ENCODE data around the gene MAGEB1. TPM values are rescaled to one million over a fixed set of nuclear protein-coding genes. Genes with fewer than 3 reads are reported as not detected.

Gene MAGEB1
- total RNA-seq, result not detected
- polyA plus RNA-seq (2013, experiment 1 of 2), result not detected
- polyA plus RNA-seq (2013, experiment 2 of 2), result not detected
- 0 to 0.14 (median 0) reads per million in 172 experiments for total RNA-seq

GRCh38 chrX:30246769-30247489 lies at the start of gene MAGEB1:
MAGEB1 (plus strand) TSS chrX:30247146; CDS start chrX:30250494, 3,348 bp downstream.
- Histone ChIP-seq H3K4me3 (ENCODE audit: low read length) (no peak within 1 kb of the TSS), H3K27ac (ENCODE audit: low read depth in 1 of 2, low read length in 2 of 2) (no peak within 1 kb of the TSS), H3K36me3 (ENCODE audit: insufficient read depth, low read length) (no peaks in the 10 kb centered on the region), H3K4me1 (ENCODE audit: insufficient read depth, low read length) (no peaks in the 10 kb centered on the region), H3K9me3 (ENCODE audit: control insufficient read depth in 1 of 2, insufficient read depth in 1 of 2, low read length in 2 of 2) (peaks cover 0 to 8% of the 10 kb centered on the region in 2 experiments), H3K27me3 (ENCODE audit: control insufficient read depth in 1 of 2, insufficient read depth in 2 of 2, low read length in 2 of 2) (no peaks in the 10 kb centered on the region)
- ATAC-seq (ENCODE audit: poor library complexity), result no peak
- no peaks in the 10 kb centered on the region for H3K4me1 Mint-ChIP-seq (ENCODE audit: low read depth)
- POLR2A ChIA-PET, result no interaction called here
- H3K36me3 Mint-ChIP-seq (ENCODE audit: low read depth), result no peaks in the 10 kb centered on the region
- no peaks in the 10 kb centered on the region for H3K9me3 Mint-ChIP-seq
- TF ChIP-seq CTCF (IDR thresholded peaks at IDR 0.05), result no peak
- no peaks in the 10 kb centered on the region for H3K27me3 Mint-ChIP-seq
- no peak within 1 kb of the TSS for H3K27ac Mint-ChIP-seq
- CTCF ChIA-PET, result no interaction called here
- intact Hi-C loops (cut with DNase I, micrococcal nuclease), result no loop called here
- H3K4me3 Mint-ChIP-seq, result no peak within 1 kb of the TSS
- DNase-seq, result no peak

GRCh38 chrX:30212172-30212571 lies 34.8 kb upstream of the MAGEB1 start:
- Histone ChIP-seq H3K36me3 (ENCODE audit: insufficient read depth, low read length) (no peaks in the 10 kb centered on the region), H3K27me3 (ENCODE audit: control insufficient read depth in 1 of 2, insufficient read depth in 2 of 2, low read length in 2 of 2) (no peaks in the 10 kb centered on the region), H3K9me3 (ENCODE audit: control insufficient read depth in 1 of 2, insufficient read depth in 1 of 2, low read length in 2 of 2) (peaks cover 0 to 6% of the 10 kb centered on the region in 2 experiments), H3K4me1 (ENCODE audit: insufficient read depth, low read length) (no peaks in the 10 kb centered on the region), H3K27ac (ENCODE audit: low read depth in 1 of 2, low read length in 2 of 2) (no peak overlapping the region), H3K4me3 (ENCODE audit: low read length) (no peak overlapping the region)
- TF ChIP-seq CTCF (IDR thresholded peaks at IDR 0.05), result no peak
- intact Hi-C loops (cut with DNase I, micrococcal nuclease), result no loop called here
- no peaks in the 10 kb centered on the region for H3K27me3 Mint-ChIP-seq
- H3K9me3 Mint-ChIP-seq, result no peaks in the 10 kb centered on the region
- H3K4me3 Mint-ChIP-seq, result no peak overlapping the region
- no peak for ATAC-seq (ENCODE audit: poor library complexity)
- no peaks in the 10 kb centered on the region for H3K4me1 Mint-ChIP-seq (ENCODE audit: low read depth)
- no peaks in the 10 kb centered on the region for H3K36me3 Mint-ChIP-seq (ENCODE audit: low read depth)
- ChIA-PET POLR2A (no interaction called here), CTCF (no interaction called here)
- H3K27ac Mint-ChIP-seq, result no peak overlapping the region
- DNase-seq, result no peak

- DNase-seq (no peak), ATAC-seq (ENCODE audit: poor library complexity) (no peak)
- Histone ChIP-seq H3K9me3 (ENCODE audit: control insufficient read depth in 1 of 2, insufficient read depth in 1 of 2, low read length in 2 of 2) (peaks cover 0 to 6% of the 10 kb centered on the region in 2 experiments), H3K36me3 (ENCODE audit: insufficient read depth, low read length) (no peaks in the 10 kb centered on the region), H3K27ac (ENCODE audit: low read depth in 1 of 2, low read length in 2 of 2) (no peak within 1 kb of the TSS), H3K4me3 (ENCODE audit: low read length) (no peak within 1 kb of the TSS), H3K27me3 (ENCODE audit: control insufficient read depth in 1 of 2, insufficient read depth in 2 of 2, low read length in 2 of 2) (no peaks in the 10 kb centered on the region), H3K4me1 (ENCODE audit: insufficient read depth, low read length) (no peaks in the 10 kb centered on the region)
- no peaks in the 10 kb centered on the region for H3K36me3 Mint-ChIP-seq (ENCODE audit: low read depth)
- ChIA-PET POLR2A (no interaction called here), CTCF (no interaction called here)
- H3K27ac Mint-ChIP-seq, result no peak within 1 kb of the TSS
- no peak for TF ChIP-seq CTCF (IDR thresholded peaks at IDR 0.05)
- H3K4me1 Mint-ChIP-seq (ENCODE audit: low read depth), result no peaks in the 10 kb centered on the region
- no peak within 1 kb of the TSS for H3K4me3 Mint-ChIP-seq
- no peaks in the 10 kb centered on the region for H3K27me3 Mint-ChIP-seq
- intact Hi-C loops (cut with DNase I, micrococcal nuclease), result no loop called here
- H3K9me3 Mint-ChIP-seq, result no peaks in the 10 kb centered on the region
Measured at GRCh38 chrX:30215357-30215843, 31.5 kb upstream of the MAGEB1 start, which contains the start of gene MAGEB2. MAGEB2 (plus strand) TSS chrX:30215563; CDS start chrX:30218581, 3,018 bp downstream.
